Gastroesophageal sphincter (tissue), 4 donors: Measurements from ENCODE around the gene PTPRS. TPM values are rescaled to one million over a fixed set of nuclear protein-coding genes. Genes with fewer than 3 reads are reported as not detected.

Experiments
- ATAC-seq: fragments of 150-250 bp; one replicate; pipeline ENCODE4 v1.9.1; 2016; ENCODE audit warnings: mild to moderate bottlenecking, moderate library complexity
- H3K27ac ChIP-seq, 4 donors: fragments of 200-600 bp; sonication (generic) in 3 of 4; 1 replicate in 3 of 4; 2 replicates in 1 of 4; pipeline ENCODE4 v1.5.1; 2016 to 2019
- H3K27me3 ChIP-seq: fragments of 200-600 bp; sonication (generic); one replicate; pipeline ENCODE4 v1.5.1; 2019
- H3K36me3 ChIP-seq, 2 donors: fragments of 200-600 bp; sonication (generic); one replicate each; pipeline ENCODE4 v1.5.1; 2019; ENCODE audit warnings: control low read depth in 1 of 2
- H3K4me1 ChIP-seq, 3 donors: fragments of 200-600 bp; sonication (generic); 1 replicate in 2 of 3; 2 replicates in 1 of 3; pipeline ENCODE4 v1.5.1; 2016 to 2019; ENCODE audit warnings: control low read depth in 2 of 3
- H3K4me3 ChIP-seq, 2 donors: fragments of 200-600 bp; sonication (generic); one replicate each; pipeline ENCODE4 v1.5.1; 2019; ENCODE audit warnings: mild to moderate bottlenecking in 1 of 2, moderate library complexity in 1 of 2
- H3K9me3 ChIP-seq, 3 donors: fragments of 200-600 bp; sonication (generic); one replicate each; pipeline ENCODE4 v1.5.1; 2017 to 2019; ENCODE audit warnings: control low read depth in 2 of 3
- EP300 ChIP-seq: sonication (generic); formaldehyde crosslinking; IDR thresholded peaks from one replicate; pipeline ENCODE4 v1.6.1; 2017; ENCODE audit warnings: antibody characterized with exemption, mild to moderate bottlenecking
- POLR2A ChIP-seq, 2 donors: fragments of 450-650 bp; IDR thresholded peaks; one replicate each; pipeline ENCODE4 v1.6.1; 2017; ENCODE audit warnings: antibody characterized with exemption in 2 of 2, mild to moderate bottlenecking in 2 of 2, moderate library complexity in 1 of 2
- POLR2AphosphoS5 ChIP-seq: sonication (generic); formaldehyde crosslinking; IDR thresholded peaks from one replicate; pipeline ENCODE4 v1.6.1; 2017; ENCODE audit warnings: antibody characterized with exemption
- WGBS, 2 donors: methylation state at CpG; one replicate each; pipeline ENCODE4 v1.1.5; 2018; ENCODE audit warnings: low coverage in 1 of 2; 5-methylcytosine and 5-hydroxymethylcytosine counted together
- total RNA-seq, 4 donors: library from RNA; depleted of rRNA; stranded (reverse); fragments of >200 nt; gene quantifications; one replicate each; pipeline ENCODE4 v1.1.0, GENCODE V29; 2016
- TF ChIP-seq, protein P1 (sequence below), 4 experiments: fragments of 200-600 bp in 2 of 4; fragments of 450-650 bp in 2 of 4; sonication (generic) in 1 of 4; IDR thresholded peaks; one replicate each; pipeline ENCODE4 v1.5.1; 2017 to 2019; ENCODE audit warnings: antibody characterized with exemption in 4 of 4, mild to moderate bottlenecking in 2 of 4, moderate library complexity in 2 of 4

The PTPRS gene
- total RNA-seq, 4 donors from 2014 or later: 142 to 244 (median 223) TPM

DNA sequence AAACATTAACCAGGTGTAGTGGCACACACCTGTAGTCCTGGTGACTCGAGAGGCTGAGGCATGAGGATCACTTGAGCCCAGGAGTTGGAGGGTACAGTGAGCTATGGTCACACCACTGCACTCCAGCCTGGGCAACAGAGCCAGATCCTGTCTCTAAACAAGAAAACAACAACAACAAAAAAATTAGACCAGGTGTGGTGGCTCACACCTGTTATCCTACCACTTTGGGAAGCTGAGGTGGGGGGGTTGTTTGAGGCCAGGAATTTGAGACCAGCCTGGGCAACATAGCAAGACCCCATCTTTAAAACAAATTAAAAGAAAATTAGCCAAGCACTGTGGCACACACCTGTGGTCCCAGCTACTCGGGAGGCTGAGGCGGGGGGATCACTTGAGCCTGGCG lies 20.8 kb upstream of the PTPRS start:
- ATAC-seq: no peak
- no peak overlapping the region for H3K4me3 ChIP-seq
- 80% methylated on average over 2 of the region's 4 CpGs; no CpG with 5 or more reads in 1 of the 2 donors for WGBS, 2 donors
- no peak overlapping the region for H3K27ac ChIP-seq
- H3K36me3 ChIP-seq: no peaks in the 10 kb centered on the region
- H3K9me3 ChIP-seq: no peaks in the 10 kb centered on the region
- no peaks in the 10 kb centered on the region for H3K4me1 ChIP-seq
- peaks cover 78% of the 10 kb centered on the region for H3K27me3 ChIP-seq
- TF ChIP-seq POLR2AphosphoS5: no peak
- TF ChIP-seq, protein P1, sequence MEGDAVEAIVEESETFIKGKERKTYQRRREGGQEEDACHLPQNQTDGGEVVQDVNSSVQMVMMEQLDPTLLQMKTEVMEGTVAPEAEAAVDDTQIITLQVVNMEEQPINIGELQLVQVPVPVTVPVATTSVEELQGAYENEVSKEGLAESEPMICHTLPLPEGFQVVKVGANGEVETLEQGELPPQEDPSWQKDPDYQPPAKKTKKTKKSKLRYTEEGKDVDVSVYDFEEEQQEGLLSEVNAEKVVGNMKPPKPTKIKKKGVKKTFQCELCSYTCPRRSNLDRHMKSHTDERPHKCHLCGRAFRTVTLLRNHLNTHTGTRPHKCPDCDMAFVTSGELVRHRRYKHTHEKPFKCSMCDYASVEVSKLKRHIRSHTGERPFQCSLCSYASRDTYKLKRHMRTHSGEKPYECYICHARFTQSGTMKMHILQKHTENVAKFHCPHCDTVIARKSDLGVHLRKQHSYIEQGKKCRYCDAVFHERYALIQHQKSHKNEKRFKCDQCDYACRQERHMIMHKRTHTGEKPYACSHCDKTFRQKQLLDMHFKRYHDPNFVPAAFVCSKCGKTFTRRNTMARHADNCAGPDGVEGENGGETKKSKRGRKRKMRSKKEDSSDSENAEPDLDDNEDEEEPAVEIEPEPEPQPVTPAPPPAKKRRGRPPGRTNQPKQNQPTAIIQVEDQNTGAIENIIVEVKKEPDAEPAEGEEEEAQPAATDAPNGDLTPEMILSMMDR (IDR thresholded peaks at IDR 0.05): no peak
- TF ChIP-seq EP300: no peak
- no peak for TF ChIP-seq POLR2A (IDR thresholded peaks at IDR 0.05)

DNA sequence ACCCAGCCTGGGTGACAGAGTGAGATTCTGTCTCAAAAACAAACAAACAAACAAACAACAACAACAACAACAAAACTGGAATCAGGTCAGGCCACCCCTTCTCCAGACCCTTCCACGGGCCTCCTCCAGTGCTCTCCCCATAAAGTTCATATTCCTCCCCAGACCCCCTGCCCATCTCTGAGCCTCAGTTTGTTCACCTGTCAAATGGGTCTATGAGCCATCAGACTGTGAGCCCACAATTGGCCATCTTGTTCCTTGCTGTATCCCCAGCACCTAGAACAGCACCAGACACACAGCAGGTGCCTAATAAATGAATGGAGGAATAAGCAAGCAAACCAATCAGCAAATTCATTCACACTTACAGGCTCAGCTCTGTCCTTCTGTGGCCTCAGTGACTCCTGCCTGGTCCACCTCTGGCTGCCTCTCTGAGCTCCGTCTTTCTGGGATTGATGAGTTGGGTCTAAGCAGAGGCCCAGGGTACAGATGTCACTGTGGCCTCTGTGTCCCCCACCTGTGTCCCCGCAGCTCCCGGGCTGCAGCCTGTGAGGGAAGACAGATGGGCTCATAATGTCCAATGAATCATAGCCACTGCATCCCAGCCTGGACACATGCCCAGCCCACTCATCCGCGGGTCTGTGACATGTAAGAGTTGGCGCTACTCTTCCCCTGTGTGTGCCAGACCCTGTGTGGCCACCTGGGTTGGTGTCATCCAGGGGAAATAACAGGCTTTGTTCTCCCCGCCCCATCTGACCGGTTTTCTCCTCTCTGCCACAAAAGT lies 19.6 kb upstream of the PTPRS start:
- ATAC-seq: no peak
- H3K4me1 ChIP-seq: no peaks in the 10 kb centered on the region
- 64 to 91% methylated on average over 1 to 2 of the region's 9 CpGs for WGBS, 2 donors
- H3K4me3 ChIP-seq: no peak overlapping the region
- TF ChIP-seq POLR2AphosphoS5 (no peak), POLR2A (IDR thresholded peaks at IDR 0.05) (no peak), EP300 (no peak)
- TF ChIP-seq, protein P1 (IDR thresholded peaks at IDR 0.05): no peak
- H3K9me3 ChIP-seq: no peaks in the 10 kb centered on the region
- no peaks in the 10 kb centered on the region for H3K36me3 ChIP-seq
- peaks cover 88% of the 10 kb centered on the region for H3K27me3 ChIP-seq
- H3K27ac ChIP-seq: no peak overlapping the region

DNA sequence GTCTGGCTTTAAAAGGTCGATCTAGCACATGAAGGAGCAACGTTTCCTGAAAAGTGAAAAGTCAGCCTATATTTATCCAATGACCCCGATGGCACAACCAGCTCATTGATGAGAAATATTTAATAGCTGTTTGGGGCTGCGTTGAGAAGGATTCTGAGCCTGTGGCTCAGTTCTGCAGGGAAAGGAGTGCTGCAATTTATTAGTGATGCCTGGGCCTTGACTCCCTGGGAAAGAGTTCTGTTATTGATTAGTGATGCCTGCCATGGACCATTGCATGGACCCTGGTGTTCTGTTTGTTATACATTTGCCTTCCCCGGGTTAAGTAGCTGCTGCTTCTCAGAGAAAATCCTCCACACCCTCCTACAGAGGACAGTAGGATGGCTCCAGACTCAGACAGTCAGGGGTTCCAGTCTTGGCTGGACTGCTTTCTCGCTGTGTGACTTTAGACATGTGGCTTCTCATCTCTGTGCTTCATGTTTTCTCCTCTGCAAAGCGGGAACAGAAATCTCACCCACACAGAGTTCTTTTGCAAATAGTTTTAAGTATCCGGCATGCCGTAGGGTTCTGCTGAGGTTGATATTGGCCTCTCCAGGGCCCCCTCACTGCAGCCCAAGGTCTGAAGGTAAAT lies 17.7 kb upstream of the PTPRS start:
- H3K27me3 ChIP-seq: peaks cover 90% of the 10 kb centered on the region
- H3K36me3 ChIP-seq: no peaks in the 10 kb centered on the region
- no peaks in the 10 kb centered on the region for H3K4me1 ChIP-seq
- no peaks in the 10 kb centered on the region for H3K9me3 ChIP-seq
- no peak overlapping the region for H3K27ac ChIP-seq
- H3K4me3 ChIP-seq: no peak overlapping the region
- TF ChIP-seq, protein P1 (IDR thresholded peaks at IDR 0.05): no peak
- TF ChIP-seq POLR2AphosphoS5 (no peak), POLR2A (IDR thresholded peaks at IDR 0.05) (no peak), EP300 (no peak)
- 67 to 71% methylated on average over 4 to 8 of the region's 9 CpGs for WGBS, 2 donors
- ATAC-seq: no peak

DNA sequence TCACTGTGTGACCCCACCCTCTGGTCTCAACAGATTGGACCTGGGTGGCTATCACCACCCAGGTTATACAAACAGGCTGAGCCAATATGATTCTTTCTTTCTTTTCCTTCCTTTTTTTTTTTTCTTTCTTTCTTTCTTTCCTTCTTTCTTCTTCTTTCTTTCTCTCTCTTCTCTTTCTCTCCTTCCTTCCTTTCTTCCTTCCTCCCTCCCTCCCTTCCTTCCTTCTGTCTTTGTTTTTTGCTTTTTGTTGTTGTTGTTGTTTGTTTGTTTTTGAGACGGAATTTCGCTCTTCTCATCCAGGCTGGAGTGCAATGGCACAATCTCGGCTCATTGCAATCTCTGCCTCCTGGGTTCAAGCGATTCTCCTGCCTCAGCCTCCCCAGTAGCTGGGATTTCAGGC lies 17.0 kb upstream of the PTPRS start:
- Histone ChIP-seq H3K4me3 (no peak overlapping the region), H3K4me1 (no peaks in the 10 kb centered on the region), H3K36me3 (no peaks in the 10 kb centered on the region), H3K27ac (no peak overlapping the region), H3K9me3 (no peaks in the 10 kb centered on the region), H3K27me3 (peaks cover 90% of the 10 kb centered on the region)
- no peak for ATAC-seq
- 62 to 63% methylated on average over 3 to 4 of the region's 4 CpGs for WGBS, 2 donors
- TF ChIP-seq, protein P1 (IDR thresholded peaks at IDR 0.05): no peak
- no peak for TF ChIP-seq POLR2A (IDR thresholded peaks at IDR 0.05)

DNA sequence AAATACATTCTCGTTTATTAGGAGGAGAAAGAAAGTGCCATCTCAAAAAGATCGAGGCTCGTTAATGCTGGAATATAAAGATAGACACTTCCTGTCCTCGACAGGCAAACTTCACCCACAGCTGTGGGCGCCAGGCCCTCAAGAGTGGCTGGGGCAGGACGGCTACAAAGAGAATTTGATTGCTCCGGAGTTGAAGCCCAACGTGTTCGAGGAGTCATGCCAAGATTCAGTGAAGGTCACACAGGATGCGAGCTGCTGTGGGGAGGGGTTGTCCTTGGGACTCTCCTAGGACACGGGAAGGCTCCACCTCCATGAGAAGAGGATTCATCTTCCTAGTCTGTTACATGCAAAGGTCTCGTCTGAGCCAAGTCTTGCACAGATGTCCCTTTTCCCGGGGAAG lies 16.3 kb upstream of the PTPRS start:
- Histone ChIP-seq H3K4me3 (no peak overlapping the region), H3K4me1 (no peaks in the 10 kb centered on the region), H3K27me3 (peaks cover 94% of the 10 kb centered on the region), H3K27ac (no peak overlapping the region), H3K9me3 (no peaks in the 10 kb centered on the region), H3K36me3 (no peaks in the 10 kb centered on the region)
- WGBS, 2 donors: 19 to 26% methylated on average over 8 to 13 of the region's 13 CpGs
- no peak for TF ChIP-seq POLR2A (IDR thresholded peaks at IDR 0.05)
- no peak for TF ChIP-seq POLR2AphosphoS5
- ATAC-seq: no peak
